SKM-1 (cell line): ENCODE data around the gene IL16.

ENCODE experiments used
- DNase-seq: peaks from one replicate; lab custom pipeline; 2025; ENCODE audit not compliant: unreplicated experiment; lab: John Stamatoyannopoulos, UW

The IL16 gene

GRCh38 chr15:81254277-81254915 lies 57.7 kb downstream of the IL16 start:
- DNase-seq, result no peak

- no peak for DNase-seq
Observed at GRCh38 chr15:81254916-81255290, 58.2 kb downstream of the IL16 start.

- DNase-seq, result no peak
Observed at GRCh38 chr15:81255315-81255957, 58.8 kb downstream of the IL16 start.

- DNase-seq, result no peak
Observed at GRCh38 chr15:81255958-81256320, 59.3 kb downstream of the IL16 start.

- DNase-seq, result peak; percentile 54
Observed at GRCh38 chr15:81256916-81257315, 60.2 kb downstream of the IL16 start.

- no peak for DNase-seq
Observed at GRCh38 chr15:81257435-81257834, 60.8 kb downstream of the IL16 start.

- no peak for DNase-seq
Observed at GRCh38 chr15:81258455-81258854, 61.8 kb downstream of the IL16 start.

- DNase-seq, result no peak
Observed at GRCh38 chr15:81259760-81260298, 63.1 kb downstream of the IL16 start.

GRCh38 chr15:81261172-81261811 lies 64.6 kb downstream of the IL16 start:
- DNase-seq, result no peak

GRCh38 chr15:81263477-81263876 lies 66.8 kb downstream of the IL16 start:
- DNase-seq, result no peak

- DNase-seq, result no peak
Observed at GRCh38 chr15:81264072-81264857, 67.6 kb downstream of the IL16 start.

GRCh38 chr15:81265256-81265943 lies 68.7 kb downstream of the IL16 start:
- DNase-seq, result no peak

- DNase-seq, result peak; percentile 79
Observed at GRCh38 chr15:81265944-81266775, 69.5 kb downstream of the IL16 start.

GRCh38 chr15:81268340-81268739 lies 71.7 kb downstream of the IL16 start:
- DNase-seq, result no peak

- DNase-seq, result peak; percentile 33
Observed at GRCh38 chr15:81268881-81269601, 72.4 kb downstream of the IL16 start.

GRCh38 chr15:81270188-81270587 lies 73.5 kb downstream of the IL16 start:
- no peak for DNase-seq

- DNase-seq, result no peak
Observed at GRCh38 chr15:81270781-81271491, 74.3 kb downstream of the IL16 start.

GRCh38 chr15:81271761-81272644 lies 75.3 kb downstream of the IL16 start:
- DNase-seq, result no peak
